DOHH2 (cell line): ENCODE measurements around the gene MED14.

Source experiments
- H3F3A ChIP-seq: fragments of 200-600 bp; sonication (generic), shearing (Covaris generic); 2 replicates; pipeline ENCODE4 v1.6.0; 2016; ENCODE audit warnings: antibody characterized with exemption, mild to moderate bottlenecking; ENCODE audit not compliant: control insufficient read depth, insufficient read depth
- H3K27ac ChIP-seq: fragments of 200-600 bp; sonication (generic); 2 replicates; pipeline ENCODE4 v1.5.1; 2014; ENCODE audit warnings: low read depth, mild to moderate bottlenecking, low read length, moderate library complexity
- H3K27me3 ChIP-seq: fragments of 200-600 bp; sonication (generic); 2 replicates; pipeline ENCODE4 v1.6.1; 2014; ENCODE audit warnings: mild to moderate bottlenecking, low read length, mixed read lengths; ENCODE audit not compliant: control insufficient read depth
- H3K36me3 ChIP-seq: fragments of 200-600 bp; sonication (generic); 2 replicates; pipeline ENCODE4 v1.6.1; 2014; ENCODE audit warnings: mild to moderate bottlenecking, low read length, moderate library complexity, mixed read lengths; ENCODE audit not compliant: control insufficient read depth
- H3K4me1 ChIP-seq: fragments of 200-600 bp; sonication (generic); 2 replicates; pipeline ENCODE4 v1.6.1; 2014; ENCODE audit warnings: mild to moderate bottlenecking, low read length, mixed read lengths; ENCODE audit not compliant: control insufficient read depth
- H3K4me2 ChIP-seq: fragments of 200-600 bp; sonication (generic); 2 replicates; pipeline ENCODE4 v1.6.0; 2014; ENCODE audit warnings: mild to moderate bottlenecking, low read length, moderate library complexity
- H3K4me3 ChIP-seq: fragments of 200-600 bp; sonication (generic); 2 replicates; pipeline ENCODE4 v1.5.1; 2014; ENCODE audit warnings: mild to moderate bottlenecking, low read length, mixed read lengths
- H3K79me2 ChIP-seq: fragments of 200-600 bp; sonication (generic); 2 replicates; pipeline ENCODE4 v1.6.1; 2014; ENCODE audit warnings: mild to moderate bottlenecking, low read length, mixed read lengths; ENCODE audit not compliant: control insufficient read depth
- H3K9me2 ChIP-seq: fragments of 200-600 bp; sonication (generic); replicated peaks from 2 replicates; pipeline ENCODE4 v1.6.1; 2014; ENCODE audit warnings: mild to moderate bottlenecking, low read length, mixed read lengths; ENCODE audit not compliant: control insufficient read depth
- H3K9me3 ChIP-seq: fragments of 200-600 bp; sonication (generic); 2 replicates; pipeline ENCODE4 v1.6.1; 2014; ENCODE audit warnings: antibody characterized with exemption, low read length, mixed read lengths; ENCODE audit not compliant: control insufficient read depth, insufficient read depth
- H4K20me1 ChIP-seq: fragments of 200-600 bp; sonication (generic); 2 replicates; pipeline ENCODE4 v1.6.0; 2014; ENCODE audit warnings: low read depth, mild to moderate bottlenecking, antibody characterized with exemption, low read length, moderate library complexity; ENCODE audit not compliant: control insufficient read depth, insufficient read depth
- CTCF ChIP-seq: fragments of 200-600 bp; sonication (generic); IDR thresholded peaks from one replicate; pipeline ENCODE4 v1.5.1; 2014; ENCODE audit warnings: antibody characterized with exemption, mild to moderate bottlenecking, low read depth, low read length; ENCODE audit not compliant: poor library complexity, severe bottlenecking
- EZH2phosphoT487 ChIP-seq: fragments of 200-600 bp; sonication (generic); IDR thresholded peaks from 2 replicates; pipeline ENCODE4 v1.6.1; 2017; ENCODE audit warnings: borderline replicate concordance, mild to moderate bottlenecking, antibody characterized with exemption, low read length, moderate library complexity, mixed read lengths

The MED14 gene

GRCh38 chrX:40694802-40695201 lies 40.5 kb downstream of the MED14 start:
- H3K9me2 ChIP-seq, result no peaks in the 10 kb centered on the region
- H3K4me2 ChIP-seq, result no peak overlapping the region
- no peaks in the 10 kb centered on the region for H3K79me2 ChIP-seq
- no peaks in the 10 kb centered on the region for H3K9me3 ChIP-seq
- no peaks in the 10 kb centered on the region for H4K20me1 ChIP-seq
- H3K27me3 ChIP-seq, result no peaks in the 10 kb centered on the region
- no peak overlapping the region for H3K4me3 ChIP-seq
- no peaks in the 10 kb centered on the region for H3K4me1 ChIP-seq
- H3K27ac ChIP-seq, result no peak overlapping the region
- peaks cover 28% of the 10 kb centered on the region for H3K36me3 ChIP-seq
- H3F3A ChIP-seq, result no peaks in the 10 kb centered on the region
- TF ChIP-seq CTCF (no peak), EZH2phosphoT487 (no peak)

GRCh38 chrX:40688929-40689328 lies 46.4 kb downstream of the MED14 start:
- H3K4me2 ChIP-seq, result no peak overlapping the region
- no peak overlapping the region for H3K27ac ChIP-seq
- TF ChIP-seq EZH2phosphoT487, result no peak
- TF ChIP-seq CTCF, result no peak
- H3K36me3 ChIP-seq, result peaks cover 34% of the 10 kb centered on the region
- no peaks in the 10 kb centered on the region for H3K9me3 ChIP-seq
- H3K79me2 ChIP-seq, result no peaks in the 10 kb centered on the region
- H3F3A ChIP-seq, result no peaks in the 10 kb centered on the region
- no peaks in the 10 kb centered on the region for H4K20me1 ChIP-seq
- no peak overlapping the region for H3K4me3 ChIP-seq
- no peaks in the 10 kb centered on the region for H3K4me1 ChIP-seq
- H3K9me2 ChIP-seq, result no peaks in the 10 kb centered on the region
- H3K27me3 ChIP-seq, result no peaks in the 10 kb centered on the region

GRCh38 chrX:40687169-40687568 lies 48.2 kb downstream of the MED14 start:
- Histone ChIP-seq H4K20me1 (no peaks in the 10 kb centered on the region), H3K27ac (no peak overlapping the region), H3K4me2 (no peak overlapping the region), H3K36me3 (peaks cover 42% of the 10 kb centered on the region), H3K4me1 (no peaks in the 10 kb centered on the region), H3K27me3 (no peaks in the 10 kb centered on the region), H3K9me2 (no peaks in the 10 kb centered on the region), H3K9me3 (no peaks in the 10 kb centered on the region), H3K79me2 (no peaks in the 10 kb centered on the region), H3F3A (no peaks in the 10 kb centered on the region), H3K4me3 (no peak overlapping the region)
- TF ChIP-seq EZH2phosphoT487 (no peak), CTCF (no peak)
